KOPT-K1 (cell line): ENCODE results near the gene BARX2.
"Not testable (repeated sequence)": the region's sequence is repeated elsewhere in the genome, so short reads cannot be mapped to it uniquely, and the experiment has no call there.

Source experiments
- H3K27ac ChIP-seq: fragments of 200-600 bp; sonication (generic); 2 replicates; pipeline ENCODE4 v1.5.1; 2016; ENCODE audit warnings: antibody characterized with exemption, mild to moderate bottlenecking, low read depth, low read length; ENCODE audit not compliant: poor library complexity, severe bottlenecking
- H3K36me3 ChIP-seq: fragments of 200-600 bp; sonication (generic); 2 replicates; pipeline ENCODE4 v1.5.1; 2017; ENCODE audit warnings: antibody characterized with exemption, mild to moderate bottlenecking, low read length, moderate library complexity; ENCODE audit not compliant: insufficient read depth
- H3K9me3 ChIP-seq: fragments of 200-600 bp; sonication (generic); 2 replicates; pipeline ENCODE4 v1.5.1; 2017; ENCODE audit warnings: antibody characterized with exemption, low read length, mild to moderate bottlenecking; ENCODE audit not compliant: insufficient read depth, poor library complexity, severe bottlenecking

Gene BARX2

DNA sequence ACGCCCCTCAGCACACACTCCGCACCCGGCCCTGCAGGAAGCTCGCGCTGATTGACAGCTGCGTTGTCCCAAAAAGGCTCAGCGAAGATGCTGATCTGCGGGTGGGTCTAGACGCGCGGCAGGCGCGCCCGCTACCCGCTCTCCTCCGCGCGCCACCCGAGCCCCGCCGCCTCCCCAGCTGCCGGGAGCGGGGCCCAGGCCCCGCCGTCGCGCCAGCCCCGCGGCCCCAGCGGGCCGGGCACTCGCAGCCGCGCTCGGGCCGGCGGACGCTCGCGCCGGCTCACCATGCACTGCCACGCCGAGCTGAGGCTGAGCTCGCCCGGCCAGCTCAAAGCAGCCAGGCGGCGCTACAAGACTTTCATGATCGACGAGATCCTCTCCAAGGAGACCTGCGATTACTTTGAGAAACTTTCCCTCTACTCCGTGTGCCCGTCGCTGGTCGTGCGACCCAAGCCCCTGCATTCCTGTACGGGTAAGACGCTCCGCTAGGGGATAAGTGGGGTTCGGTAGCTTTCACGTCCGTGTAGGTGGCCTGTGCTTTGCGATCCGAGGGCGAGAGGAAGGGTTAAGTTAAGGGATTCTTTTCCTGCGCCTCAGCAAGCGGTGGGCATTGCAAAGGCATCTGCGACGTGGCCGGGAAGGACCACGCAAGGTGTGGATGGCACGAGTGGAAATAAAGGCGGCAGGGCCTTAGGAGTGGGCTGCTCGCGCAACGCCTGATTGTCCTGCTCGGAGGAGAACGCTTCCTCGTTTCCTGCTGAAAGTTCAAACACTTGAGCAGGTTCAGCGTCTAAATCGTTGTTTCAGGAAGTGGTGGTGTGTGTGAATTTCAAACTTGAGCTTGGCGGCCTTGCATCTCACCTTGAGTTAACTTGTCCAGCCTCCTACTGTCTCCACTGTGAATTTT is at the start of gene BARX2:
Gene BARX2, plus strand, starts transcription at position 98 of the 907 bp plus-strand sequence. Its CDS starts 188 bp downstream, at position 286.
- Histone ChIP-seq H3K27ac (no peak within 1 kb of the TSS), H3K36me3 (no peaks in the 10 kb centered on the region), H3K9me3 (peaks cover 35% of the 10 kb centered on the region)

- no peaks in the 10 kb centered on the region for H3K9me3 ChIP-seq
- no peak overlapping the region for H3K27ac ChIP-seq
- H3K36me3 ChIP-seq, result no peaks in the 10 kb centered on the region
Observed at GRCh38 chr11:129326921-129327320, 48.7 kb upstream of the BARX2 start.

- H3K27ac ChIP-seq, result not testable (repeated sequence)
Observed at GRCh38 chr11:129327708-129328107, 47.9 kb upstream of the BARX2 start.

GRCh38 chr11:129328756-129329155 is 46.9 kb upstream of the BARX2 start:
- H3K27ac ChIP-seq, result no peak overlapping the region
- no peaks in the 10 kb centered on the region for H3K36me3 ChIP-seq
- H3K9me3 ChIP-seq, result no peaks in the 10 kb centered on the region

More at GRCh38 chr11:129327708-129328107, 47.9 kb upstream of the BARX2 start:
- H3K36me3 ChIP-seq, H3K9me3 ChIP-seq: not testable (repeated sequence)

- no peak overlapping the region for H3K27ac ChIP-seq
- H3K9me3 ChIP-seq, result no peaks in the 10 kb centered on the region
- no peaks in the 10 kb centered on the region for H3K36me3 ChIP-seq
Observed at GRCh38 chr11:129331217-129331616, 44.4 kb upstream of the BARX2 start.

- Histone ChIP-seq H3K27ac (no peak overlapping the region), H3K36me3 (no peaks in the 10 kb centered on the region), H3K9me3 (no peaks in the 10 kb centered on the region)
Observed at GRCh38 chr11:129331871-129332274, 43.8 kb upstream of the BARX2 start.

- no peaks in the 10 kb centered on the region for H3K9me3 ChIP-seq
- H3K27ac ChIP-seq, result no peak overlapping the region
- no peaks in the 10 kb centered on the region for H3K36me3 ChIP-seq
Observed at GRCh38 chr11:129333873-129334272, 41.8 kb upstream of the BARX2 start.

GRCh38 chr11:129344301-129344940 is 31.2 kb upstream of the BARX2 start:
- not testable (repeated sequence) for H3K9me3 ChIP-seq, H3K36me3 ChIP-seq
- peak overlapping the region; percentile 45 for H3K27ac ChIP-seq

DNA sequence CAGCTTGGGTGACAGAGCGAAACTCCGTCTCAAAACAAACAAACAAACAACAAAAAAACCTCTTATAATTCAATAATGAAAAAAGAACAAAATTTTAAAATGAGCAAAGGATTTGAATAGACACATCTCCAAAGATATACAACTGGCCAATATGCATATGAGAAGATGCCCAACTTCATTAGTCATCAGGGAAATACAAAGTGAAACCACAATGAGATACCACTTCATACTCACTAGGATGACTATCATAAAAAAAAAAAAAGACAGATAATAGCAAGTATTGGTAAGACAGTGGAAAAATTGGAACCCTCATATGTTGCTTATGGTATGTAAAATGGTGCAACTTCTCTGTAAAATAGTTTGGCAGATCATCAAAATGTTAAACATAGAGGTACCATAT is 28.7 kb upstream of the BARX2 start:
- H3K27ac ChIP-seq, result no peak overlapping the region
- no peaks in the 10 kb centered on the region for H3K36me3 ChIP-seq
- no peaks in the 10 kb centered on the region for H3K9me3 ChIP-seq

DNA sequence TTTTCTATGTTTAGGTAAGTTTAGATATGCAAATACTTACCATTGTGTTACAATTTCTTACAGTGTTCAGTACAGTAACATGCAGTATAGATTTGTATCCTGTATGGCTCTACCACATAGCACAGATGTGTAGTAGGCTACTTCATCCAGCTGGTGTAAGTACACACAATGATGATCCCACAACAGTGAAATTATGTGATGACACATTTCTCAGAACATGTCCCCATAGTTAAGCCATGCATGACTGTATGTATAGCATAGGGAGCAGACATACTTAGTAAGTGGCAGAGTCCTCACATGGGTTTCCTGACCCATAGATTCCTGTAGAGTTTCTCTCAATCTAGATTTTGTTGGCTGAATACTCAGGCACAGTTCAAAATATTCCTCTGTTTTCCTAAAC is 26.8 kb upstream of the BARX2 start:
- no peaks in the 10 kb centered on the region for H3K9me3 ChIP-seq
- no peak overlapping the region for H3K27ac ChIP-seq
- H3K36me3 ChIP-seq, result no peaks in the 10 kb centered on the region

GRCh38 chr11:129352676-129353075 is 23.0 kb upstream of the BARX2 start:
- Histone ChIP-seq H3K9me3 (no peaks in the 10 kb centered on the region), H3K36me3 (no peaks in the 10 kb centered on the region), H3K27ac (no peak overlapping the region)

DNA sequence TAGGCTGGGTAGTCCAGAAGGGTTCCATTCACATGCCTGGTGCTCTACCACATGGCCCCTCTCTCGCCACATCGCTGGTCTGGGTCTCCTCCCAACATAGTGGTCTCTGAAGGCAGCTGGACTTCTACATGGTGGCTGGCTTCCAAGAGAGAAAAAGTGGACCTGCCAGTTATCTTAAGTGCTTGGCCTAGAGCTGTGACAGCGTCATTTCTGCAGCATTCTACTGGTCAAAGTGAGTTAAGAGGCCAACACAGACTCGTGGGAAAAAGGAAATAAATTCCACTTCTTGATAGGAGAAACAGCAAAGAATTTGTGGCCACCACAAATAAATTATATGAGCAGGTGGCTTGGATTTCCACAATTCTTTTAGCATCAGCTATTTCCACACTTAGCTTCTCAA is 21.0 kb upstream of the BARX2 start:
- Histone ChIP-seq H3K36me3 (no peaks in the 10 kb centered on the region), H3K9me3 (peaks cover under 1% of the 10 kb centered on the region), H3K27ac (no peak overlapping the region)

DNA sequence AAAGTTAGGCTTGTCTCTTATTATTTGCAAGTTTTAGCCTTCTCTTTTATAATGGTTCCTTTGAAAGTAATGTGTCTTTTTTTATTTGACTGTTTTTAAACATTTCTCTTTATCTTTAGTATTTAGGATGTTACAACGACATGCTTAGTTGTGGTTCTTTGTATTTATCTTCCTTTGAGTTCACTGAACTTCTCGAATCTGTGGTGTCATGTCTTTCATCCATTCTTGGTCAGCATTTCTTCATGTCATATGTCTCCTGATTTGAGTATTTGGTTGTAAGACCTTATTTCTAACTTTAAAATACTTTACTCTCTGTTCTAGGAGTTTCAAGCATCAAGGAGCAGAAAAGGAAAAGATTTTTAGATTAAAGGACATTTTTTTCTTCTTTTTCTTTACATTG is 15.9 kb upstream of the BARX2 start:
- H3K27ac ChIP-seq, result no peak overlapping the region

GRCh38 chr11:129364143-129364654 is 11.4 kb upstream of the BARX2 start:
- H3K27ac ChIP-seq, result no peak overlapping the region
- peaks cover 4% of the 10 kb centered on the region for H3K9me3 ChIP-seq
- H3K36me3 ChIP-seq, result no peaks in the 10 kb centered on the region

More for the DNA sequence above, 15.9 kb upstream of the BARX2 start:
- no peaks in the 10 kb centered on the region for H3K36me3 ChIP-seq
- H3K9me3 ChIP-seq, result peaks cover 4% of the 10 kb centered on the region

DNA sequence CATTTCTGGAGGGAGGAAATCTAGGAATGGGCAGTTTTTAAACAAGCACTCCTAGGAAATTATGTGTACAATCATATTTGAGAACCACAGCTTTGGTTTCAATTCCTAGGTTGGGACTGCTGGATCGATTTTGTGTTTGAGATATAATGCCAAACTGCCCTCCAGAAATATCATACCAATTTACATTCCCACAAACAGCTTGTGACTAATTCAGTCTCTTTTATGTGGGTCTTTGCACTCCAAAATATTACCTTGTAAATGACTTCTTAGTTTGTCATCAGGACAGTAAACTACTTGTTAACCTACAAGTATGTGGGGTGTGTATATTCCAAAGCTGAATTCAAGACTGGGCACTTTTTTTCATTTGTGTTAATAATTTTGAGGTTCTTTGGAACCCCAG is 9.8 kb upstream of the BARX2 start:
- no peaks in the 10 kb centered on the region for H3K36me3 ChIP-seq
- no peak overlapping the region for H3K27ac ChIP-seq
- no peaks in the 10 kb centered on the region for H3K9me3 ChIP-seq
